22Rv1 (cell line): ENCODE measurements around the gene DAB1.

Experiments
- ZFX ChIP-seq: fragments of 450-650 bp; IDR thresholded peaks from 2 replicates; pipeline ENCODE4 v1.6.1; 2017; ENCODE audit warnings: antibody characterized with exemption, borderline replicate concordance
- TF ChIP-seq, protein P1 (sequence below): fragments of 450-650 bp; IDR thresholded peaks from 2 replicates; pipeline ENCODE4 v1.5.1; 2017; ENCODE audit warnings: mild to moderate bottlenecking

- TF ChIP-seq, protein P1, sequence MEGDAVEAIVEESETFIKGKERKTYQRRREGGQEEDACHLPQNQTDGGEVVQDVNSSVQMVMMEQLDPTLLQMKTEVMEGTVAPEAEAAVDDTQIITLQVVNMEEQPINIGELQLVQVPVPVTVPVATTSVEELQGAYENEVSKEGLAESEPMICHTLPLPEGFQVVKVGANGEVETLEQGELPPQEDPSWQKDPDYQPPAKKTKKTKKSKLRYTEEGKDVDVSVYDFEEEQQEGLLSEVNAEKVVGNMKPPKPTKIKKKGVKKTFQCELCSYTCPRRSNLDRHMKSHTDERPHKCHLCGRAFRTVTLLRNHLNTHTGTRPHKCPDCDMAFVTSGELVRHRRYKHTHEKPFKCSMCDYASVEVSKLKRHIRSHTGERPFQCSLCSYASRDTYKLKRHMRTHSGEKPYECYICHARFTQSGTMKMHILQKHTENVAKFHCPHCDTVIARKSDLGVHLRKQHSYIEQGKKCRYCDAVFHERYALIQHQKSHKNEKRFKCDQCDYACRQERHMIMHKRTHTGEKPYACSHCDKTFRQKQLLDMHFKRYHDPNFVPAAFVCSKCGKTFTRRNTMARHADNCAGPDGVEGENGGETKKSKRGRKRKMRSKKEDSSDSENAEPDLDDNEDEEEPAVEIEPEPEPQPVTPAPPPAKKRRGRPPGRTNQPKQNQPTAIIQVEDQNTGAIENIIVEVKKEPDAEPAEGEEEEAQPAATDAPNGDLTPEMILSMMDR = no peak
- no peak for TF ChIP-seq ZFX
Observed at GRCh38 chr1:57249511-57249910, 174.3 kb downstream of the DAB1 start.
